ENCODE results near the gene XPO5.

DNA sequence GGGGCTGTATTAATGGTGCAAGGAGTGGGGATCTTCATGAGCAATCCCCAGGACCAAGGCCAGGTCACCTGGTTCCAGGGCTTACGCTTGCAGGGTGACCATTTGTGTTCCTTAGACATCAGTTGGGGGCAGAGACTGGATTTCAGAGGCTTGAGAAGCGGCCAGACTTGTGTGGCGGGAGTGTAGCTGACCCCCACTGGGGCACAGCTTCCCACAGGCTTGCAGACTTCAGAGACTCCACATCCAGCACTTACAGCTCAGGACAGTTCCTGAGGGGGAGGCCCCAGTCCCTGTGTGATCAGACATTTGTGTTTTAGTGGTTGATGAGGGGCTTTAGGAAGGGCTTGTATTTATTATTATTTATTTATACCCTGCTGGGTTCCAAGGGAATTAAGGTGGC, 83.2 kb downstream of the XPO5 start:
- TF ChIP-seq, protein P1, sequence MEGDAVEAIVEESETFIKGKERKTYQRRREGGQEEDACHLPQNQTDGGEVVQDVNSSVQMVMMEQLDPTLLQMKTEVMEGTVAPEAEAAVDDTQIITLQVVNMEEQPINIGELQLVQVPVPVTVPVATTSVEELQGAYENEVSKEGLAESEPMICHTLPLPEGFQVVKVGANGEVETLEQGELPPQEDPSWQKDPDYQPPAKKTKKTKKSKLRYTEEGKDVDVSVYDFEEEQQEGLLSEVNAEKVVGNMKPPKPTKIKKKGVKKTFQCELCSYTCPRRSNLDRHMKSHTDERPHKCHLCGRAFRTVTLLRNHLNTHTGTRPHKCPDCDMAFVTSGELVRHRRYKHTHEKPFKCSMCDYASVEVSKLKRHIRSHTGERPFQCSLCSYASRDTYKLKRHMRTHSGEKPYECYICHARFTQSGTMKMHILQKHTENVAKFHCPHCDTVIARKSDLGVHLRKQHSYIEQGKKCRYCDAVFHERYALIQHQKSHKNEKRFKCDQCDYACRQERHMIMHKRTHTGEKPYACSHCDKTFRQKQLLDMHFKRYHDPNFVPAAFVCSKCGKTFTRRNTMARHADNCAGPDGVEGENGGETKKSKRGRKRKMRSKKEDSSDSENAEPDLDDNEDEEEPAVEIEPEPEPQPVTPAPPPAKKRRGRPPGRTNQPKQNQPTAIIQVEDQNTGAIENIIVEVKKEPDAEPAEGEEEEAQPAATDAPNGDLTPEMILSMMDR (IDR thresholded peaks at IDR 0.05): no peak
- TF ChIP-seq POLR2AphosphoS5 (IDR thresholded peaks at IDR 0.05; ENCODE audit: low read depth, low read length): no peak

Measured in Panc1 (cell line).